ENCODE measurements around the gene TCHH.

Gene TCHH

GRCh38 chr1:152104854-152105253, 10.4 kb downstream of the TCHH start:
- Histone ChIP-seq H3K9me2 (replicated peaks; ENCODE audit: insufficient read depth, low read length) (no peaks in the 10 kb centered on the region), H3K27me3 (ENCODE audit: low read length) (no peaks in the 10 kb centered on the region), H3K9me3 (ENCODE audit: insufficient read depth, low read length) (no peaks in the 10 kb centered on the region), H3K4me3 (ENCODE audit: insufficient read depth, low read length, poor library complexity, severe bottlenecking) (no peak overlapping the region), H2AFZ (ENCODE audit: low read depth, low read length, severe bottlenecking) (no peak overlapping the region), H3K9ac (ENCODE audit: low read length) (no peak overlapping the region), H3K79me2 (ENCODE audit: insufficient read depth, low read length) (no peaks in the 10 kb centered on the region), H3F3A (ENCODE audit: insufficient read depth) (no peaks in the 10 kb centered on the region), H3K4me2 (ENCODE audit: low read depth, low read length, poor library complexity, severe bottlenecking) (no peak overlapping the region), H3K27ac (ENCODE audit: low read depth, low read length) (no peak overlapping the region), H3K36me3 (ENCODE audit: low read length) (no peaks in the 10 kb centered on the region), H4K20me1 (ENCODE audit: low read depth, low read length) (no peaks in the 10 kb centered on the region)
- TF ChIP-seq EZH2phosphoT487 (conservative IDR thresholded peaks at IDR 0.05; ENCODE audit: low read length) (no peak), CTCF (IDR thresholded peaks at IDR 0.05; ENCODE audit: insufficient read depth, low read length, poor library complexity, severe bottlenecking) (no peak)

GRCh38 chr1:152096931-152097330, 18.3 kb downstream of the TCHH start:
- Histone ChIP-seq H3K27ac (ENCODE audit: low read depth, low read length) (no peak overlapping the region), H3K4me2 (ENCODE audit: low read depth, low read length, poor library complexity, severe bottlenecking) (no peak overlapping the region), H3K9me3 (ENCODE audit: insufficient read depth, low read length) (no peaks in the 10 kb centered on the region), H3K9me2 (replicated peaks; ENCODE audit: insufficient read depth, low read length) (no peaks in the 10 kb centered on the region), H3K27me3 (ENCODE audit: low read length) (no peaks in the 10 kb centered on the region), H3K9ac (ENCODE audit: low read length) (no peak overlapping the region), H4K20me1 (ENCODE audit: low read depth, low read length) (no peaks in the 10 kb centered on the region), H2AFZ (ENCODE audit: low read depth, low read length, severe bottlenecking) (no peak overlapping the region), H3K79me2 (ENCODE audit: insufficient read depth, low read length) (no peaks in the 10 kb centered on the region), H3K4me3 (ENCODE audit: insufficient read depth, low read length, poor library complexity, severe bottlenecking) (no peak overlapping the region), H3K36me3 (ENCODE audit: low read length) (no peaks in the 10 kb centered on the region), H3F3A (ENCODE audit: insufficient read depth) (no peaks in the 10 kb centered on the region)
- no peak for TF ChIP-seq CTCF (IDR thresholded peaks at IDR 0.05; ENCODE audit: insufficient read depth, low read length, poor library complexity, severe bottlenecking)
- no peak for TF ChIP-seq EZH2phosphoT487 (conservative IDR thresholded peaks at IDR 0.05; ENCODE audit: low read length)

- no peaks in the 10 kb centered on the region for H4K20me1 ChIP-seq (ENCODE audit: low read depth, low read length)
- H3K9me3 ChIP-seq (ENCODE audit: insufficient read depth, low read length) = no peaks in the 10 kb centered on the region
- H3K27ac ChIP-seq (ENCODE audit: low read depth, low read length) = no peak within 1 kb of the TSS
- no peak within 1 kb of the TSS for H3K4me3 ChIP-seq (ENCODE audit: insufficient read depth, low read length, poor library complexity, severe bottlenecking)
- H3K9ac ChIP-seq (ENCODE audit: low read length) = no peak within 1 kb of the TSS
- H3K79me2 ChIP-seq (ENCODE audit: insufficient read depth, low read length) = no peaks in the 10 kb centered on the region
- H3F3A ChIP-seq (ENCODE audit: insufficient read depth) = no peaks in the 10 kb centered on the region
- TF ChIP-seq EZH2phosphoT487 (conservative IDR thresholded peaks at IDR 0.05; ENCODE audit: low read length) (no peak), CTCF (IDR thresholded peaks at IDR 0.05; ENCODE audit: insufficient read depth, low read length, poor library complexity, severe bottlenecking) (no peak)
- no peak within 1 kb of the TSS for H3K4me2 ChIP-seq (ENCODE audit: low read depth, low read length, poor library complexity, severe bottlenecking)
- H3K27me3 ChIP-seq (ENCODE audit: low read length) = no peaks in the 10 kb centered on the region
- no peak within 1 kb of the TSS for H2AFZ ChIP-seq (ENCODE audit: low read depth, low read length, severe bottlenecking)
- H3K36me3 ChIP-seq (ENCODE audit: low read length) = no peaks in the 10 kb centered on the region
- H3K9me2 ChIP-seq (replicated peaks; ENCODE audit: insufficient read depth, low read length) = no peaks in the 10 kb centered on the region
Observed at GRCh38 chr1:152089014-152089674, 26.1 kb downstream of the TCHH start, which contains the start of gene TCHHL1. TCHHL1 (minus strand) TSS chr1:152089064; CDS start chr1:152088143, 921 bp downstream.
